ENCODE results near the gene MRTFA. TPM values are rescaled to one million over a fixed set of nuclear protein-coding genes. Genes with fewer than 3 reads are reported as not detected.

Gene MRTFA
- total RNA-seq, 1 experiment from 2014 or later: 28.0 TPM

DNA sequence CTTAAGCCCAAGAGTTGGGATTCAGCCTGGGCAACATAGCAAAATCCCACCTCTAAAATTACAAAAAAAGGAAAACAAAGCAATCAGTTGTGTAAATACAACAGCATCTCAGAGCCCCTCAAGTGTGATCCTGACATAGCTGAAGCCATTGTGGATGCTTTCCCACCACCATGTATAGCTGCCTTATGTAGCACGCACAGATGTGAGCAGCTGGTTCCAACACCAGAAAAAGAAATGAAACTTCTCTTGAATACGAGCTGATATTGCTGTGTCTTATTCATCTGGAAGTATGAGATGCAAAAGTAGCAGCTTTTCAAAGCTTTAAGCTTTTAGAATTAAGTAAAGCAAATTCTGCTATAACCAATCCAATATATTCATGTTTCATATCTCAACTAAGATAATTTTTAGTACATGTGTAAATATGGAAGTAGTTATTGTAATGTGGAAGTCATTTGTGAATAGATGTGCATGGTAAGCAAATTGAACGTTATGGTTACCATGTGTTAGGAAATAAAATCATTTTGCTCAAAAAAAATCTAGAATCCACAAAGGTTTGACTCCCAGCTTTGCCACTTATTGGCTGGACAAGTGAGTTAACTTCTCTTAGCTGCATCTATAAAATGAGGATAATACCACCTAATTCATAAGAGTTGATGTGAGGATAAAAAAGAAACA, 203.0 kb downstream of the MRTFA start:
- no TSS peak for BruUV-seq (replicated peaks)

More for the DNA sequence above, 203.0 kb downstream of the MRTFA start:
- ATAC-seq: no peak
- Histone ChIP-seq H3K4me2 (ENCODE audit: low read length) (no peak overlapping the region), H3K4me1 (ENCODE audit: control insufficient read depth in 1 of 2, insufficient read depth in 2 of 2, low read length in 2 of 2) (peaks cover 0 to 2% of the 10 kb centered on the region in 2 experiments; a peak in 1 of 4 replicates), H2AFZ (ENCODE audit: low read depth, low read length, poor library complexity, severe bottlenecking) (no peak overlapping the region), H3K27me3 (ENCODE audit: insufficient read depth, low read length) (no peaks in the 10 kb centered on the region), H3K79me2 (ENCODE audit: insufficient read depth, low read length) (0 out of 2 replicates have a peak, but pooled peaks cover 3% of the 10 kb centered on the region), H3K9ac (ENCODE audit: low read length) (no peak overlapping the region), H3K27ac (ENCODE audit: low read depth, low read length) (no peak overlapping the region), H3K4me3 (replicated peaks in 1 of 2; ENCODE audit: low read depth in 1 of 2, low read length in 2 of 2) (no peak overlapping the region), H4K20me1 (ENCODE audit: insufficient read depth) (no peaks in the 10 kb centered on the region), H3K36me3 (ENCODE audit: control insufficient read depth in 1 of 2, insufficient read depth in 2 of 2, low read length in 2 of 2) (peaks cover 0 to 4% of the 10 kb centered on the region in 2 experiments; a peak in 1 of 4 replicates), H3K9me2 (ENCODE audit: insufficient read depth) (no peaks in the 10 kb centered on the region), H3K9me3 (ENCODE audit: control insufficient read depth in 1 of 2, insufficient read depth in 1 of 2, low read depth in 1 of 2, low read length in 2 of 2) (no peaks in the 10 kb centered on the region)
- intact Hi-C loops (cut with micrococcal nuclease): loop anchor here (10.0 kb wide), 1 partner anchor 331 kb away; no protein-coding TSS in a partner anchor
- POLR2A ChIA-PET: no interaction called here
- TF ChIP-seq ELF1 (IDR thresholded peaks at IDR 0.05; ENCODE audit: borderline replicate concordance, low read depth) (no peak), EZH2phosphoT487 (IDR thresholded peaks at IDR 0.05; ENCODE audit: borderline replicate concordance) (no peak), ZNF274 (IDR thresholded peaks at IDR 0.05; ENCODE audit: low read depth, low read length) (no peak), EGR1 (IDR thresholded peaks at IDR 0.05; ENCODE audit: low read depth) (no peak), JUND (IDR thresholded peaks at IDR 0.05) (no peak), CEBPB (IDR thresholded peaks at IDR 0.05; ENCODE audit: low read depth) (no peak), POLR2A (IDR thresholded peaks at IDR 0.05; ENCODE audit: borderline replicate concordance, extremely low read depth, insufficient read depth, insufficient read length) (no peak), SIN3A (IDR thresholded peaks at IDR 0.05; ENCODE audit: low read depth) (no peak), EZH2 (IDR thresholded peaks at IDR 0.05) (no peak), YY1 (IDR thresholded peaks at IDR 0.05; ENCODE audit: extremely low read depth, insufficient replicate concordance, low read depth, low read length) (no peak), RAD21 (IDR thresholded peaks at IDR 0.05; ENCODE audit: low read depth) (no peak), TCF7L2 (IDR thresholded peaks at IDR 0.05; ENCODE audit: borderline replicate concordance, extremely low read depth, insufficient read depth, insufficient read length) (no peak), POLR2AphosphoS5 (IDR thresholded peaks at IDR 0.05; ENCODE audit: low read depth, low read length) (no peak), SP1 (IDR thresholded peaks at IDR 0.05; ENCODE audit: low read depth) (no peak)
- TF ChIP-seq, protein P1, sequence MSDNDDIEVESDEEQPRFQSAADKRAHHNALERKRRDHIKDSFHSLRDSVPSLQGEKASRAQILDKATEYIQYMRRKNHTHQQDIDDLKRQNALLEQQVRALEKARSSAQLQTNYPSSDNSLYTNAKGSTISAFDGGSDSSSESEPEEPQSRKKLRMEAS (IDR thresholded peaks at IDR 0.05): no peak
- TF ChIP-seq, protein P2, sequence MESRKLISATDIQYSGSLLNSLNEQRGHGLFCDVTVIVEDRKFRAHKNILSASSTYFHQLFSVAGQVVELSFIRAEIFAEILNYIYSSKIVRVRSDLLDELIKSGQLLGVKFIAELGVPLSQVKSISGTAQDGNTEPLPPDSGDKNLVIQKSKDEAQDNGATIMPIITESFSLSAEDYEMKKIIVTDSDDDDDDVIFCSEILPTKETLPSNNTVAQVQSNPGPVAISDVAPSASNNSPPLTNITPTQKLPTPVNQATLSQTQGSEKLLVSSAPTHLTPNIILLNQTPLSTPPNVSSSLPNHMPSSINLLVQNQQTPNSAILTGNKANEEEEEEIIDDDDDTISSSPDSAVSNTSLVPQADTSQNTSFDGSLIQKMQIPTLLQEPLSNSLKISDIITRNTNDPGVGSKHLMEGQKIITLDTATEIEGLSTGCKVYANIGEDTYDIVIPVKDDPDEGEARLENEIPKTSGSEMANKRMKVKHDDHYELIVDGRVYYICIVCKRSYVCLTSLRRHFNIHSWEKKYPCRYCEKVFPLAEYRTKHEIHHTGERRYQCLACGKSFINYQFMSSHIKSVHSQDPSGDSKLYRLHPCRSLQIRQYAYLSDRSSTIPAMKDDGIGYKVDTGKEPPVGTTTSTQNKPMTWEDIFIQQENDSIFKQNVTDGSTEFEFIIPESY (IDR thresholded peaks at IDR 0.05; ENCODE audit: extremely low read depth, insufficient replicate concordance, low read length): no peak
- TF ChIP-seq, protein P3, sequence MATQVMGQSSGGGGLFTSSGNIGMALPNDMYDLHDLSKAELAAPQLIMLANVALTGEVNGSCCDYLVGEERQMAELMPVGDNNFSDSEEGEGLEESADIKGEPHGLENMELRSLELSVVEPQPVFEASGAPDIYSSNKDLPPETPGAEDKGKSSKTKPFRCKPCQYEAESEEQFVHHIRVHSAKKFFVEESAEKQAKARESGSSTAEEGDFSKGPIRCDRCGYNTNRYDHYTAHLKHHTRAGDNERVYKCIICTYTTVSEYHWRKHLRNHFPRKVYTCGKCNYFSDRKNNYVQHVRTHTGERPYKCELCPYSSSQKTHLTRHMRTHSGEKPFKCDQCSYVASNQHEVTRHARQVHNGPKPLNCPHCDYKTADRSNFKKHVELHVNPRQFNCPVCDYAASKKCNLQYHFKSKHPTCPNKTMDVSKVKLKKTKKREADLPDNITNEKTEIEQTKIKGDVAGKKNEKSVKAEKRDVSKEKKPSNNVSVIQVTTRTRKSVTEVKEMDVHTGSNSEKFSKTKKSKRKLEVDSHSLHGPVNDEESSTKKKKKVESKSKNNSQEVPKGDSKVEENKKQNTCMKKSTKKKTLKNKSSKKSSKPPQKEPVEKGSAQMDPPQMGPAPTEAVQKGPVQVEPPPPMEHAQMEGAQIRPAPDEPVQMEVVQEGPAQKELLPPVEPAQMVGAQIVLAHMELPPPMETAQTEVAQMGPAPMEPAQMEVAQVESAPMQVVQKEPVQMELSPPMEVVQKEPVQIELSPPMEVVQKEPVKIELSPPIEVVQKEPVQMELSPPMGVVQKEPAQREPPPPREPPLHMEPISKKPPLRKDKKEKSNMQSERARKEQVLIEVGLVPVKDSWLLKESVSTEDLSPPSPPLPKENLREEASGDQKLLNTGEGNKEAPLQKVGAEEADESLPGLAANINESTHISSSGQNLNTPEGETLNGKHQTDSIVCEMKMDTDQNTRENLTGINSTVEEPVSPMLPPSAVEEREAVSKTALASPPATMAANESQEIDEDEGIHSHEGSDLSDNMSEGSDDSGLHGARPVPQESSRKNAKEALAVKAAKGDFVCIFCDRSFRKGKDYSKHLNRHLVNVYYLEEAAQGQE (IDR thresholded peaks at IDR 0.05; ENCODE audit: low read depth): no peak
- TF ChIP-seq, protein P4, sequence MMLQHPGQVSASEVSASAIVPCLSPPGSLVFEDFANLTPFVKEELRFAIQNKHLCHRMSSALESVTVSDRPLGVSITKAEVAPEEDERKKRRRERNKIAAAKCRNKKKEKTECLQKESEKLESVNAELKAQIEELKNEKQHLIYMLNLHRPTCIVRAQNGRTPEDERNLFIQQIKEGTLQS (IDR thresholded peaks at IDR 0.05): no peak
- RAD21 ChIA-PET (ENCODE audit: low non-redundant PET in 1 of 2, low total read pairs in 2 of 2, uncharacterized antibody in 2 of 2, unreplicated experiment in 2 of 2): no interaction called here
- DNase-seq (ENCODE audit: low read depth, low spot score): no peak
- CTCF ChIA-PET: interaction anchor here (0.6 kb wide), 1 partner anchor 412 kb away, joined by 3 read pairs; no protein-coding TSS in a partner anchor
